Coronary artery (tissue), 2 donors: ENCODE measurements around the gene CASK.

Source experiments
- DNase-seq: peaks from one replicate; pipeline ENCODE4 v3.0.0-alpha.2; 2017; ENCODE audit warnings: low spot score
- H3K27ac ChIP-seq, 2 donors: fragments of 200-600 bp; sonication (generic); one replicate each; pipeline ENCODE4 v1.5.1; 2016 to 2019
- H3K4me3 ChIP-seq: fragments of 200-600 bp; sonication (generic); 2 replicates; pipeline ENCODE4 v1.5.1; 2016; ENCODE audit warnings: mild to moderate bottlenecking, moderate library complexity
- CTCF ChIP-seq: fragments of 200-600 bp; sonication (generic); IDR thresholded peaks from one replicate; pipeline ENCODE4 v1.5.1; 2019; ENCODE audit warnings: antibody characterized with exemption

Gene CASK

DNA sequence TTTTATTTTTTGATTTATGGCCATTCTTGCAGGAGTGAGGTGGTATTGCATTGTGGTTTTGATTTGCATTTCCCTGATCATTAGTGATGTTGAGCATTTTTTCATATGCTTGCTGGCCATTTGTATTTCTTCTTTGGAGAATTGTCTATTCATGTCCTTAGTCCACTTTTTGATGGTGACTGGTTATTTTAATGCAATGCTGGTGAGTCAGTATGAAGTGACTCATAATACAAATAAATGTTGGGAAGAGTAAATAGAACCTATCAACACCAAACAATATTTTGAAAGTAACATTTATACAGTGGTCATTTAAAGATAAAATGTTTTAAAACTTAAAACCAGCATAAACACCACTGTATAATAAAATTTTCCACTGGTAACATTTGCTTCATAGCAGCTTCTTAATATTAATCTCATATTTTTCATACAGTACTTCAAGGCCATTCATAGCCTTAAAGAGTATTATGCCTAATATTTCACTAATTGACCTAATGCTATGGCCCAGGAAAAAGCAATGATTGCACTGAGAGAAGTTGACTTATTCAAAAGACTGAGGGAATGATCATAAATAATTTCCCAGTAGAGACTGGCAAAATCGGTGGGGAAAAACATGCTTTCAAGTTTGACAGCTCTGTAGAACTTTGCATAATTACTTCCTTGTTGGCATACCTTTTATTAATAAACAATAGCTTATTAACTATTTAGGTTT lies 33.9 kb downstream of the CASK start:
- no peak for DNase-seq
- Histone ChIP-seq H3K4me3 (no peak overlapping the region), H3K27ac (no peak overlapping the region)
- no peak for TF ChIP-seq CTCF

GRCh38 chrX:41887691-41888090 lies 35.7 kb downstream of the CASK start:
- no peak for TF ChIP-seq CTCF
- Histone ChIP-seq H3K27ac (no peak overlapping the region), H3K4me3 (no peak overlapping the region)
- DNase-seq: no peak

- Histone ChIP-seq H3K27ac (no peak overlapping the region), H3K4me3 (no peak overlapping the region)
- no peak for DNase-seq
- no peak for TF ChIP-seq CTCF
These were observed 37.6 kb downstream of the CASK start for GRCh38 chrX:41885724-41886123.

DNA sequence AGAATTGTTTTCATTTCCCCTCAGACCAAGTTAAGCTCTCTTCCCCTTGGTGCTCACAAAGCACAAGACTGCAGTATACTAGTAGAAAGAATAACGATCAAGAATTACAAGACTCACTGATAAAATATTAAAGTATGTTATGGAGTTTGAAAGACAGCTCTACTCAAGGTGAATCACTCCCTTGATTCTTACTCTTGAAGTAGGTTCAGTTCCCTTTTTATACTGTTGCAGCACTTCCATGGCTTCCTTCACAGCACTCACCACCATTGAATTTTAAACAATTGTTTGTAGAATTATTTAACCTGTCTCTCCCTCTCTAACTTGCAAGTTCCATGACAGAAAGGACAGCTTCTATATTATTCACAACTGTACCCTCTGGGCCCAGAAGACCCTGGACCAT lies 42.2 kb downstream of the CASK start:
- no peak overlapping the region for H3K27ac ChIP-seq
- H3K4me3 ChIP-seq: no peak overlapping the region
- TF ChIP-seq CTCF: no peak
- no peak for DNase-seq

- no peak for DNase-seq
- no peak overlapping the region for H3K4me3 ChIP-seq
- no peak overlapping the region for H3K27ac ChIP-seq
- no peak for TF ChIP-seq CTCF
These were observed 46.2 kb downstream of the CASK start for GRCh38 chrX:41877167-41877566.

DNA sequence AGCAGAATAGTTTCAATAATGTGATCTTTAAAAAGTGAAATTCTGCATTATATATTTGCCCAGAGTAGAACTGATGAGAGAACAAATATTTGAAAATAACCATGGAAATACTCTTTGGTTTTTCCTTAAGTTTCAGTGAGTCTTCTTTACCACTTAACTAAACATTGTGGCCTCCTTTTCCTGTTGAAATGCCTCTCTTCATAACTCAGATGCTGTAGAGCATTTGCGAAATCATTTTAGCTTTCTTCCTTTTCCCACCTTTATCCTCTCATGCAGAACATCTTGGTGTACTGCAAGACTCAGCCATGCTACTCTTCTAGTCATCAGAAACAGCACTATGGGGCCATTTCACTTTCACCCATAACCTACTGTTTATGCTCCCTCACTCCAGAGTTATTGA lies 48.2 kb downstream of the CASK start:
- H3K27ac ChIP-seq: no peak overlapping the region
- DNase-seq: no peak
- TF ChIP-seq CTCF: no peak
- H3K4me3 ChIP-seq: no peak overlapping the region

DNA sequence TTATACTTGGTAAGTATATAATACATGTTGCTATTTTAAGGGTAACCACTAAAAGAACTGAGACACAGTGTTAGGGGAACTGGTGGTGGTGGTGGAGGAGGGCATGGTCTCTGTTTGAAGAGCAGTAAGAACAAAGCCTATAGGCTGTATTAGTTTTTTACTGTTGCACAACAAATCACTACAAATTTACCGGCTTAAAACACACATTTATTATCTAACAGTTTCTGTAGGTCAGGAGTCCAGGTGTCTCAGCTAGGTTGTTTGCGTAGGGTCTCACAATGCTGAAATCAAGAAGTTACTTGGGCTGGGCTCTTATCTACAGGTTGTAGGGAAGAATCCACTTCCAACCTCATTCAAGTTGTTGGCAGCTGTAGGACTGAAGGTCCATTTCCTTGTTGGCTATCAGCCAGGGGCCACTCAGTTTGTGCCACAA lies 52.6 kb downstream of the CASK start:
- no peak for DNase-seq
- H3K27ac ChIP-seq: no peak overlapping the region
- TF ChIP-seq CTCF: no peak
- H3K4me3 ChIP-seq: no peak overlapping the region
